Stimulated activated CD4-positive, alpha-beta T cell treated with anti-CD3 and anti-CD28 coated beads, Interleukin-4, amount 100 ng/mL, for 1 hour (primary cell): ENCODE data around the gene IFT122.

ENCODE experiments used
- DNase-seq: peaks from one replicate; pipeline ENCODE4 v3.0.0-alpha.2; 2020

Gene IFT122

GRCh38 chr3:129548104-129548965, 108.3 kb downstream of the IFT122 start:
- DNase-seq, result no peak

GRCh38 chr3:129549006-129549800, 109.2 kb downstream of the IFT122 start:
- no peak for DNase-seq

GRCh38 chr3:129549805-129550204, 109.8 kb downstream of the IFT122 start:
- no peak for DNase-seq

- no peak for DNase-seq
Observed at GRCh38 chr3:129552287-129553050, 112.4 kb downstream of the IFT122 start.

GRCh38 chr3:129553171-129553570, 113.1 kb downstream of the IFT122 start:
- no peak for DNase-seq

- DNase-seq, result no peak
Observed at GRCh38 chr3:129553719-129554118, 113.7 kb downstream of the IFT122 start.

- DNase-seq, result no peak
Observed at GRCh38 chr3:129554356-129555152, 114.5 kb downstream of the IFT122 start.

- DNase-seq, result no peak
Observed at GRCh38 chr3:129555153-129555550, 115.1 kb downstream of the IFT122 start.

- no peak for DNase-seq
Observed at GRCh38 chr3:129555616-129556357, 115.8 kb downstream of the IFT122 start.

- DNase-seq, result no peak
Observed at GRCh38 chr3:129556358-129556695, 116.3 kb downstream of the IFT122 start.

GRCh38 chr3:129556890-129557547, 117.0 kb downstream of the IFT122 start:
- DNase-seq, result no peak

GRCh38 chr3:129557548-129557894, 117.5 kb downstream of the IFT122 start:
- DNase-seq, result no peak

- DNase-seq, result no peak
Observed at GRCh38 chr3:129558081-129558771, 118.2 kb downstream of the IFT122 start.

GRCh38 chr3:129558772-129559564, 118.9 kb downstream of the IFT122 start:
- no peak for DNase-seq

GRCh38 chr3:129559565-129560079, 119.6 kb downstream of the IFT122 start:
- DNase-seq, result no peak

- no peak for DNase-seq
Observed at GRCh38 chr3:129560269-129560787, 120.3 kb downstream of the IFT122 start.

- DNase-seq, result no peak
Observed at GRCh38 chr3:129560911-129561594, 121.0 kb downstream of the IFT122 start.

- DNase-seq, result no peak
Observed at GRCh38 chr3:129561619-129562248, 121.7 kb downstream of the IFT122 start.
